Endothelial cell of umbilical vein (primary cell): ENCODE results near the gene PLCXD3.

Experiments used
- EZH2 ChIP-seq: IDR thresholded peaks from 2 replicates; pipeline ENCODE4 v1.6.1; 2012; ENCODE audit warnings: borderline replicate concordance, low read depth, mild to moderate bottlenecking, moderate library complexity, low read length, inconsistent platforms; ENCODE audit not compliant: severe bottlenecking
- FOS ChIP-seq: IDR thresholded peaks from 2 replicates; pipeline ENCODE4 v1.6.1; 2011; ENCODE audit warnings: mild to moderate bottlenecking, low read length, moderate library complexity, borderline replicate concordance; ENCODE audit not compliant: insufficient read depth
- GATA2 ChIP-seq: IDR thresholded peaks from 2 replicates; pipeline ENCODE4 v1.7.0; 2011; ENCODE audit warnings: low read depth, mild to moderate bottlenecking, moderate library complexity, mixed read lengths, low read length; ENCODE audit not compliant: insufficient read length, insufficient read depth
- MAX ChIP-seq: IDR thresholded peaks from 2 replicates; pipeline ENCODE4 v1.6.1; 2011; ENCODE audit not compliant: insufficient read depth, insufficient read length
- POLR2A ChIP-seq: IDR thresholded peaks from 2 replicates; pipeline ENCODE4 v1.6.1; 2012; ENCODE audit warnings: low read depth, mild to moderate bottlenecking, control low read depth, low read length
- POLR2AphosphoS5 ChIP-seq: IDR thresholded peaks from 2 replicates; pipeline ENCODE4 v1.6.1; 2012; ENCODE audit warnings: low read depth, mild to moderate bottlenecking, control low read depth, low read length, moderate library complexity; ENCODE audit not compliant: insufficient read depth
- TF ChIP-seq, protein P1 (sequence below), 2 donors: IDR thresholded peaks; 1 replicate in 1 of 2; 2 replicates in 1 of 2; pipeline ENCODE4 v1.5.1; 2011; ENCODE audit warnings: low read length in 2 of 2, mild to moderate bottlenecking in 2 of 2, moderate library complexity in 2 of 2, control low read depth in 1 of 2, inconsistent platforms in 1 of 2, low read depth in 1 of 2; ENCODE audit not compliant: insufficient read depth in 1 of 2; ENCODE audit errors: extremely low read depth in 1 of 2

DNA sequence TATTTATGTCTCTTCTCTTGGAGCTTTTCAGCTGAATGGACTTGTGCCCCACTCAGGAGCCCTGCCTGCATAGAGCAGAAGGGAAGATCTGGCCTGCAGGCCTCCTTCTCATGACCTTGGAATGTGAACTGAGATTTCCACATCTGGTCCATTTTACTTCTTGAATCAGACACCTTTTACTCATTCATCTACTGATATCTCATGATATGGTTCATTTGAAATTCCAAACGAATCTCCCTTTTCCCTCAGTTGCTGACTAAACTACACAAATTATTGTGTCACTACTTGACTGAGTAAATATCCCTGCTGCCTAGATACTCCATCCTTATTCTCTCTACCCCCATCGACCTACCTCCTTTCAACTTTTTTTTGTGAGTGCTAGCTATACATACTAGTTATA lies 138.7 kb downstream of the PLCXD3 start:
- TF ChIP-seq, protein P1, sequence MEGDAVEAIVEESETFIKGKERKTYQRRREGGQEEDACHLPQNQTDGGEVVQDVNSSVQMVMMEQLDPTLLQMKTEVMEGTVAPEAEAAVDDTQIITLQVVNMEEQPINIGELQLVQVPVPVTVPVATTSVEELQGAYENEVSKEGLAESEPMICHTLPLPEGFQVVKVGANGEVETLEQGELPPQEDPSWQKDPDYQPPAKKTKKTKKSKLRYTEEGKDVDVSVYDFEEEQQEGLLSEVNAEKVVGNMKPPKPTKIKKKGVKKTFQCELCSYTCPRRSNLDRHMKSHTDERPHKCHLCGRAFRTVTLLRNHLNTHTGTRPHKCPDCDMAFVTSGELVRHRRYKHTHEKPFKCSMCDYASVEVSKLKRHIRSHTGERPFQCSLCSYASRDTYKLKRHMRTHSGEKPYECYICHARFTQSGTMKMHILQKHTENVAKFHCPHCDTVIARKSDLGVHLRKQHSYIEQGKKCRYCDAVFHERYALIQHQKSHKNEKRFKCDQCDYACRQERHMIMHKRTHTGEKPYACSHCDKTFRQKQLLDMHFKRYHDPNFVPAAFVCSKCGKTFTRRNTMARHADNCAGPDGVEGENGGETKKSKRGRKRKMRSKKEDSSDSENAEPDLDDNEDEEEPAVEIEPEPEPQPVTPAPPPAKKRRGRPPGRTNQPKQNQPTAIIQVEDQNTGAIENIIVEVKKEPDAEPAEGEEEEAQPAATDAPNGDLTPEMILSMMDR (IDR thresholded peaks at IDR 0.05; ENCODE audit: extremely low read depth in 1 of 2, insufficient read depth in 1 of 2, low read depth in 1 of 2, low read length in 2 of 2) = no peak
- TF ChIP-seq EZH2 = no peak
- no peak for TF ChIP-seq POLR2AphosphoS5
- TF ChIP-seq GATA2 = no peak
- no peak for TF ChIP-seq POLR2A
- TF ChIP-seq FOS = no peak
- no peak for TF ChIP-seq MAX
